K562 (cell line): ENCODE data around the gene MRPL33. TPM values are rescaled to one million over a fixed set of nuclear protein-coding genes. Genes with fewer than 3 reads are reported as not detected.

ENCODE experiments used
- ATAC-seq: fragments of 200-7000 bp; cut with Tn5 transposase; 3 replicates; pipeline ENCODE4 v1.9.1; 2020; ENCODE audit warnings: moderate library complexity
- BruUV-seq: library from RNA; stranded (reverse); fragments of 400-500 nt; replicated peaks from 2 replicates; lab custom pipeline; 2021; lab: Mats Ljungman, UMichigan
- CTCF ChIA-PET: fragments of 300-600 bp; formaldehyde crosslinking; extraction: SDS; loops from one replicate; lab custom pipeline; 2021; ENCODE audit warnings: low intra/inter-chr PET ratio; lab: Yijun Ruan, JAX
- POLR2A ChIA-PET: fragments of 300-600, 350-650 bp; sonication (Branson Sonifier 250); formaldehyde crosslinking; extraction: SDS; loops from one replicate; lab custom pipeline; 2021; ENCODE audit warnings: antibody characterized with exemption, inconsistent platforms; lab: Yijun Ruan, JAX
- DNase-seq, 4 experiments: peaks; one replicate each; pipeline versions ENCODE4 v3.0.0 to v3.0.0-alpha.2; 2011 to 2018; ENCODE audit warnings: low spot score in 3 of 4, mixed read lengths in 3 of 4; ENCODE audit errors: extremely low read depth in 1 of 4
- FAIRE-seq: peaks from 2 replicates; lab custom pipeline; 2011; peaks lifted over from hg19 to GRCh38; lab: Jason Lieb, UNC
- H2AFZ ChIP-seq: 2 replicates; pipeline ENCODE4 v1.6.0; 2011; ENCODE audit warnings: low read depth, low read length, control low read depth, inconsistent platforms
- H3K27ac ChIP-seq: fragments of 200-600 bp; 3 replicates; pipeline ENCODE4 v1.8.0; 2011; ENCODE audit warnings: low read depth, mild to moderate bottlenecking, control low read depth, inconsistent platforms, low read length, moderate library complexity, mixed read lengths; ENCODE audit errors: extremely low read depth
- H3K27me3 ChIP-seq, 2 experiments: fragments of 300-600 bp in 1 of 2; 2 replicates in 1 of 2; 3 replicates in 1 of 2; pipeline versions ENCODE4 v1.6.0 to v1.8.0; 2011; ENCODE audit warnings: inconsistent platforms in 2 of 2, low read length in 2 of 2, mild to moderate bottlenecking in 1 of 2, mixed read lengths in 1 of 2, moderate library complexity in 1 of 2; ENCODE audit not compliant: control insufficient read depth in 2 of 2, insufficient read depth in 2 of 2
- H3K36me3 ChIP-seq: fragments of 300-600 bp; 3 replicates; pipeline ENCODE4 v1.8.0; 2011; ENCODE audit warnings: mild to moderate bottlenecking, low read length, inconsistent platforms; ENCODE audit not compliant: control insufficient read depth, insufficient read depth
- H3K4me1 ChIP-seq, 2 experiments: fragments of 200-600 bp in 1 of 2; replicated peaks in 1 of 2; 2 replicates in 1 of 2; 3 replicates in 1 of 2; pipeline versions ENCODE4 v1.5.1 to v1.8.0; 2011; ENCODE audit warnings: inconsistent platforms in 2 of 2, low read length in 2 of 2, mild to moderate bottlenecking in 1 of 2, mixed read lengths in 1 of 2, moderate library complexity in 1 of 2; ENCODE audit not compliant: control insufficient read depth in 2 of 2, insufficient read depth in 2 of 2
- H3K4me2 ChIP-seq: 2 replicates; pipeline ENCODE4 v1.6.1; 2011; ENCODE audit warnings: low read length, control low read depth, inconsistent platforms, mixed read lengths; ENCODE audit not compliant: insufficient read depth
- H3K4me3 ChIP-seq: fragments of 200-600 bp; sonication (generic), shearing (Covaris generic); 2 replicates; pipeline ENCODE4 v1.5.1; 2016; ENCODE audit warnings: control low read depth, inconsistent platforms
- H3K79me2 ChIP-seq: fragments of 200-600 bp; 3 replicates; pipeline ENCODE4 v1.8.0; 2011; ENCODE audit warnings: low read length, inconsistent platforms; ENCODE audit not compliant: control insufficient read depth, insufficient read depth
- H3K9ac ChIP-seq, 2 experiments: 2 replicates each; pipeline versions ENCODE4 v1.6.0 to v1.6.1; 2011; ENCODE audit warnings: low read depth in 2 of 2, low read length in 2 of 2, control low read depth in 1 of 2, inconsistent platforms in 1 of 2, mild to moderate bottlenecking in 1 of 2, mixed read lengths in 1 of 2; ENCODE audit not compliant: insufficient read depth in 1 of 2
- H3K9me1 ChIP-seq: one replicate; pipeline ENCODE4 v1.6.0; 2011; ENCODE audit warnings: inconsistent platforms, mild to moderate bottlenecking, low read length, moderate library complexity; ENCODE audit not compliant: control insufficient read depth, insufficient read depth
- H3K9me3 ChIP-seq: replicated peaks from 2 replicates; pipeline ENCODE4 v1.5.1; 2011; ENCODE audit warnings: low read depth, low read length, inconsistent platforms; ENCODE audit not compliant: control insufficient read depth, insufficient read depth
- H4K20me1 ChIP-seq: replicated peaks from 2 replicates; pipeline ENCODE4 v1.6.1; 2011; ENCODE audit warnings: low read length, inconsistent platforms, mixed read lengths; ENCODE audit not compliant: control insufficient read depth, insufficient read depth
- CBX1 ChIP-seq: sonication (generic); IDR thresholded peaks from 2 replicates; pipeline ENCODE4 v1.6.1; 2016; ENCODE audit warnings: antibody characterized with exemption, low read depth, mild to moderate bottlenecking
- CHD1 ChIP-seq: fragments of 200-600 bp; sonication (generic); IDR thresholded peaks from one replicate; pipeline ENCODE4 v1.6.1; 2012; ENCODE audit warnings: mild to moderate bottlenecking, moderate library complexity, low read length, inconsistent platforms
- CSDE1 ChIP-seq, 2 experiments: fragments of 450-650 bp; IDR thresholded peaks; 2 replicates each; pipeline ENCODE4 v1.6.1; 2016; ENCODE audit warnings: mild to moderate bottlenecking in 1 of 2
- FOXP1 ChIP-seq: sonication (generic); formaldehyde crosslinking; IDR thresholded peaks from 2 replicates; pipeline ENCODE4 v1.8.0; 2022; ENCODE audit warnings: mild to moderate bottlenecking, missing genetic modification reagents
- HMG20A ChIP-seq: fragments of 450-650 bp; formaldehyde crosslinking; conservative IDR thresholded peaks from 2 replicates; pipeline ENCODE4 v1.4.0; 2020; ENCODE audit warnings: mild to moderate bottlenecking, mixed read lengths
- HMGN3 ChIP-seq: IDR thresholded peaks from 2 replicates; pipeline ENCODE4 v1.6.1; 2011; ENCODE audit warnings: borderline replicate concordance, low read depth, mild to moderate bottlenecking, mixed read lengths, low read length; ENCODE audit not compliant: insufficient read length; ENCODE audit errors: extremely low read depth
- MAZ ChIP-seq, 2 experiments: fragments of 450-650 bp in 1 of 2; sonication (generic) in 1 of 2; formaldehyde crosslinking; IDR thresholded peaks in 1 of 2; conservative IDR thresholded peaks in 1 of 2; 2 replicates each; pipeline versions ENCODE4 v1.4.0 to v1.5.0; 2020; ENCODE audit warnings: mild to moderate bottlenecking in 1 of 2, missing genetic modification reagents in 1 of 2
- MBD2 ChIP-seq: sonication (generic); IDR thresholded peaks from 2 replicates; pipeline ENCODE4 v1.6.1; 2016; ENCODE audit warnings: low read depth, borderline replicate concordance
- MCM7 ChIP-seq, 2 experiments: fragments of 450-650 bp; IDR thresholded peaks; 2 replicates each; pipeline ENCODE4 v1.6.1; 2016 to 2018
- NR2C2 ChIP-seq, 2 experiments: fragments of 200-800 bp in 1 of 2; sonication (Bioruptor generic) in 1 of 2; sonication (generic) in 1 of 2; formaldehyde crosslinking in 1 of 2; IDR thresholded peaks; 2 replicates each; pipeline versions ENCODE4 v1.6.1 to v1.8.0; 2016 to 2022; ENCODE audit warnings: mild to moderate bottlenecking in 1 of 2, missing compliant biosample characterization in 1 of 2, missing genetic modification characterization in 1 of 2, missing genetic modification reagents in 1 of 2
- RHOXF2B ChIP-seq: fragments of 250-450 bp; sonication (Bioruptor Pico); conservative IDR thresholded peaks from 2 replicates; pipeline ENCODE4 v1.5.1; 2021
- SIRT6 ChIP-seq: IDR thresholded peaks from one replicate; pipeline ENCODE4 v1.6.1; 2012; ENCODE audit warnings: low read depth, mild to moderate bottlenecking, control low read depth, inconsistent platforms, low read length, moderate library complexity
- STAG1 ChIP-seq: sonication (generic); formaldehyde crosslinking; IDR thresholded peaks from 2 replicates; pipeline ENCODE4 v1.5.0; 2020; ENCODE audit warnings: missing genetic modification reagents, borderline replicate concordance
- ZFP36 ChIP-seq: fragments of 150-350 bp; IDR thresholded peaks from 2 replicates; pipeline ENCODE4 v1.6.1; 2018; ENCODE audit warnings: low read length, low read depth; ENCODE audit not compliant: partially characterized antibody
- ZKSCAN8 ChIP-seq: fragments of 200-800 bp; sonication (Bioruptor generic); IDR thresholded peaks from 2 replicates; pipeline ENCODE4 v1.6.1; 2016; ENCODE audit warnings: missing genetic modification characterization, missing compliant biosample characterization
- ZNF124 ChIP-seq: sonication (generic); formaldehyde crosslinking; IDR thresholded peaks from 2 replicates; pipeline ENCODE4 v1.8.1; 2022; ENCODE audit warnings: missing genetic modification reagents
- ZNF766 ChIP-seq: fragments of 200-800 bp; sonication (Bioruptor generic); conservative IDR thresholded peaks from 2 replicates; pipeline ENCODE4 v1.6.1; 2016; ENCODE audit warnings: missing genetic modification characterization, missing compliant biosample characterization
- WGBS: fragments of 100-300 bp; shearing (Covaris generic); methylation state at CpG from one replicate; pipeline ENCODE4 v1.1.6; 2016; ENCODE audit warnings: low coverage, mixed read lengths; ENCODE audit not compliant: insufficient coverage; ENCODE audit errors: missing lambda C conversion rate; 5-methylcytosine and 5-hydroxymethylcytosine counted together
- in situ Hi-C: fragments of 300-500 bp; cut with MboI; formaldehyde crosslinking; loops from 4 replicates; pipeline ENCODE4 v1.15.0; 2018; ENCODE audit warnings: inconsistent platforms, mixed read lengths
- intact Hi-C: fragments of 100-400 bp; cut with micrococcal nuclease; formaldehyde crosslinking; loops from 2 replicates; pipeline ENCODE4 v1.14.2; 2022
- polyA plus RNA-seq, 8 experiments: library from polyadenylated mRNA; depleted of rRNA in 4 of 8; stranded (reverse) in 5 of 8; unstranded in 3 of 8; fragments of >200 nt; fragmentation: Nextera tagmentation in 2 of 8; fragmentation: Illumina TruSeq in 1 of 8; extraction: Ambion mirVana in 2 of 8; extraction: Trizol in 1 of 8; gene quantifications; 2 replicates each; pipeline versions ENCODE4 v1.2.1 to v1.2.3, GENCODE V29; 2011 to 2014; ENCODE audit warnings: inconsistent platforms in 1 of 8, missing spikeins in 1 of 8
- total RNA-seq, 7 experiments: library from RNA; depleted of rRNA in 6 of 7; stranded (reverse); fragments of >200 nt in 6 of 7; fragmentation: Illumina TruSeq in 2 of 7; extraction: Trizol in 2 of 7; gene quantifications; 2 replicates each; pipeline versions ENCODE4 v1.2.1 to v1.2.3, GENCODE V29; 2011 to 2021; ENCODE audit warnings: low replicate concordance in 1 of 7
- TF ChIP-seq, protein P1 (sequence below): fragments of 450-650 bp; IDR thresholded peaks from 2 replicates; pipeline ENCODE4 v1.6.1; 2016; ENCODE audit warnings: mild to moderate bottlenecking
- TF ChIP-seq, protein P2 (sequence below): fragments of 450-650 bp; IDR thresholded peaks from 2 replicates; pipeline ENCODE4 v1.6.1; 2016; ENCODE audit warnings: antibody characterized with exemption

Gene MRPL33
- total and polyA plus RNA-seq, 9 of the 15 experiments (the other 6 are each of a cell fraction or from before 2014, with no cell fraction given): 68.3 to 338 (median 226) TPM

DNA sequence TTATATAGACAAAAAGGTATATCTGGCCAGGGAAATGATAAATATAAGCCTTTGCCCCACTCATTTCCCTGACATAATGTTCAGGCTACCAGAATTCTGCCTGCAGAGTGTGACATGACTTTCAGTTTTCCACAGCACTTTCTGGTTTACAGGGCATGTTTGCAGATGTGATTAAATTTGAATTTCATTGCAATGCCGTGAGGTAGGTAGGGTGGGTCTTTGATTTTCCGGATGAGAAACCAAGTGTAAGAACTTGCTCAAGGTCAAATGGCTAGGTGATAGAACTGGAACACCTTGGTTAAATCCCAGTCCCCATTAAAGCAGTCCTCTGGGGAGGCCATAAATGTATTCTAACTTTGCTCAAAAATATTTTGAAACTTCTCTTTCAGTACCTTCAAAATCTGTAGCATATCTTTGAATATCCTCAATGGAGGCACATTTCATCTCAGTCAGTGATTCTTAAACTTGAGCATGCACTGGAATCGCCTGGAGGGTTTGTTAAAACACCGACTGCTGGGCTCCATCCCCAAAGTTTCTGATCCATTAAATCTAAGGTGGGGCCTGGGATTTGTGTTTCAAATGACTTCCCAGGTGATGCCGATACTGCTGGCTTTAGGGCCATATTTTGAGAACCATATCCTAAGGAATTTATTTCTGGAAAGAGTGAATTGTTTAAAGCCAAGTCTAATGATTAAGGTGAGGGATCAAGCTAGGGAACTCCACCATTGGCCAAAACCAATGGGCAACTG, 35.0 kb downstream of the MRPL33 start:
- Histone ChIP-seq H3K27ac (no peak overlapping the region), H3K4me1 (no peaks in the 10 kb centered on the region), H3K9ac (no peak overlapping the region), H3K27me3 (peaks cover 10 to 24% of the 10 kb centered on the region in 2 experiments), H4K20me1 (no peaks in the 10 kb centered on the region), H3K79me2 (no peaks in the 10 kb centered on the region), H3K9me3 (no peaks in the 10 kb centered on the region), H3K9me1 (no peaks in the 10 kb centered on the region), H3K4me3 (no peak overlapping the region), H3K4me2 (no peak overlapping the region), H2AFZ (no peak overlapping the region), H3K36me3 (no peaks in the 10 kb centered on the region)
- TF ChIP-seq ZFP36: no peak
- no peak for TF ChIP-seq HMG20A
- TF ChIP-seq MCM7 (IDR thresholded peaks at IDR 0.05): no peak
- TF ChIP-seq CBX1: no peak
- TF ChIP-seq NR2C2 (CRISPR knock-in tag; IDR thresholded peaks at IDR 0.05): no peak
- TF ChIP-seq NR2C2 (tag; IDR thresholded peaks at IDR 0.05): no peak
- TF ChIP-seq FOXP1 (CRISPR knock-in tag): no peak
- TF ChIP-seq MBD2: no peak
- no peak for TF ChIP-seq ZKSCAN8 (CRISPR knock-in tag)
- TF ChIP-seq SIRT6: no peak
- no peak for TF ChIP-seq ZNF766 (CRISPR knock-in tag)
- no peak for TF ChIP-seq RHOXF2B
- TF ChIP-seq HMGN3: no peak
- no peak for TF ChIP-seq STAG1 (CRISPR knock-in tag)
- TF ChIP-seq MAZ (CRISPR knock-in tag; conservative IDR thresholded peaks at IDR 0.05 in 1 of 2, IDR thresholded peaks at IDR 0.05 in 1 of 2): no peak
- no peak for TF ChIP-seq CSDE1 (IDR thresholded peaks at IDR 0.05)
- no peak for TF ChIP-seq CHD1
- no peak for TF ChIP-seq ZNF124 (CRISPR knock-in tag)
- TF ChIP-seq, protein P1, sequence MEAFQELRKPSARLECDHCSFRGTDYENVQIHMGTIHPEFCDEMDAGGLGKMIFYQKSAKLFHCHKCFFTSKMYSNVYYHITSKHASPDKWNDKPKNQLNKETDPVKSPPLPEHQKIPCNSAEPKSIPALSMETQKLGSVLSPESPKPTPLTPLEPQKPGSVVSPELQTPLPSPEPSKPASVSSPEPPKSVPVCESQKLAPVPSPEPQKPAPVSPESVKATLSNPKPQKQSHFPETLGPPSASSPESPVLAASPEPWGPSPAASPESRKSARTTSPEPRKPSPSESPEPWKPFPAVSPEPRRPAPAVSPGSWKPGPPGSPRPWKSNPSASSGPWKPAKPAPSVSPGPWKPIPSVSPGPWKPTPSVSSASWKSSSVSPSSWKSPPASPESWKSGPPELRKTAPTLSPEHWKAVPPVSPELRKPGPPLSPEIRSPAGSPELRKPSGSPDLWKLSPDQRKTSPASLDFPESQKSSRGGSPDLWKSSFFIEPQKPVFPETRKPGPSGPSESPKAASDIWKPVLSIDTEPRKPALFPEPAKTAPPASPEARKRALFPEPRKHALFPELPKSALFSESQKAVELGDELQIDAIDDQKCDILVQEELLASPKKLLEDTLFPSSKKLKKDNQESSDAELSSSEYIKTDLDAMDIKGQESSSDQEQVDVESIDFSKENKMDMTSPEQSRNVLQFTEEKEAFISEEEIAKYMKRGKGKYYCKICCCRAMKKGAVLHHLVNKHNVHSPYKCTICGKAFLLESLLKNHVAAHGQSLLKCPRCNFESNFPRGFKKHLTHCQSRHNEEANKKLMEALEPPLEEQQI: no peak
- TF ChIP-seq, protein P2, sequence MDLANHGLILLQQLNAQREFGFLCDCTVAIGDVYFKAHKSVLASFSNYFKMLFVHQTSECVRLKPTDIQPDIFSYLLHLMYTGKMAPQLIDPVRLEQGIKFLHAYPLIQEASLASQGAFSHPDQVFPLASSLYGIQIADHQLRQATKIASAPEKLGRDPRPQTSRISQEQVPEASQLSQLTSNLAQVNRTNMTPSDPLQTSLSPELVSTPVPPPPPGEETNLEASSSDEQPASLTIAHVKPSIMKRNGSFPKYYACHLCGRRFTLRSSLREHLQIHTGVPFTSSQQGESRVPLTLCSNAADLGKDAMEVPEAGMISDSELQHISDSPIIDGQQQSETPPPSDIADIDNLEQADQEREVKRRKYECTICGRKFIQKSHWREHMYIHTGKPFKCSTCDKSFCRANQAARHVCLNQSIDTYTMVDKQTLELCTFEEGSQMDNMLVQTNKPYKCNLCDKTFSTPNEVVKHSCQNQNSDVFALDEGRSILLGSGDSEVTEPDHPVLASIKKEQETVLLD: no peak
- ChIA-PET CTCF (no interaction called here), POLR2A (interaction anchor here (0.7 to 0.9 kb wide), 2 partner anchors 27 to 595 kb away, joined by 3 read pairs; no protein-coding TSS in a partner anchor)
- no peak for ATAC-seq
- intact Hi-C loops: loop anchor here (2.0 to 5.0 kb wide), 2 partner anchors 590 to 646 kb away; no protein-coding TSS in a partner anchor
- no peak for FAIRE-seq
- DNase-seq: no peak
- 3% methylated on average over 5 of the region's 5 CpGs for WGBS
- no TSS peak for BruUV-seq
- in situ Hi-C loops: no loop called here
